Measurements from ENCODE around the gene VPS13D.

VPS13D gene

GRCh38 chr1:12458571-12458970 lies 228.7 kb downstream of the VPS13D start:
- Histone ChIP-seq H3K4me1 (ENCODE audit: insufficient read depth, low read length) (peaks cover 4% of the 10 kb centered on the region; the same call in 1 of the 2 replicates), H3K27ac (ENCODE audit: low read length) (no peak overlapping the region)

DNA sequence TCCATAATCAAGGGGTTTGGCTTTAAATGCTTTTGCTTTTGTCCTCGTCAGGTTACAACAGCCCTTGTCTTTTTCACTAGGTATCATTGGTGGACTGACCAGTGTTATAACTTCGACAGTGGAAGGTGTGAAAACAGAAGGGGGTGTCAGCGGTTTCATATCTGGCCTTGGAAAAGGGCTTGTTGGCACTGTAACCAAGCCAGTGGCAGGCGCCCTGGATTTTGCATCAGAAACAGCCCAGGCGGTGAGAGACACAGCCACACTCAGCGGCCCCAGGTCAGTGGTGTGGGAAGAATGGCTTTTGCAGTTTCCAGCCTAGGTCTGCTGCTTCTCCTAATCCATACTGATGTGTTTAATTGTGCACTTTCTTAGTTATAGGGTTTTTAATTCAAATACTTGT lies 230.3 kb downstream of the VPS13D start:
- Histone ChIP-seq H3K4me1 (ENCODE audit: insufficient read depth, low read length) (no peaks in the 10 kb centered on the region), H3K79me2 (ENCODE audit: insufficient read depth, low read length) (no peaks in the 10 kb centered on the region), H3K36me3 (ENCODE audit: insufficient read depth, low read length) (peaks cover 48% of the 10 kb centered on the region), H4K20me1 (ENCODE audit: insufficient read depth, low read length) (no peaks in the 10 kb centered on the region), H3K9me3 (ENCODE audit: insufficient read depth, low read length, severe bottlenecking) (no peaks in the 10 kb centered on the region), H3K27me3 (ENCODE audit: insufficient read depth, low read length, poor library complexity) (no peaks in the 10 kb centered on the region), H2AFZ (ENCODE audit: low read depth, low read length) (no peak overlapping the region), H3K4me3 (ENCODE audit: low read depth in 1 of 2, low read length in 2 of 2) (no peak overlapping the region), H3K9ac (ENCODE audit: low read depth, low read length) (no peak overlapping the region), H3K4me2 (ENCODE audit: insufficient read depth, low read length) (no peak overlapping the region), H3K27ac (ENCODE audit: low read length) (no peak overlapping the region)
- DNase-seq (no peak), ATAC-seq (ENCODE audit: insufficient read depth, low read depth) (no peak)
- TF ChIP-seq EZH2 (IDR thresholded peaks at IDR 0.05; ENCODE audit: borderline replicate concordance, low read depth, low read length, severe bottlenecking) = no peak
- no peak for TF ChIP-seq CTCF (IDR thresholded peaks at IDR 0.05; ENCODE audit: borderline replicate concordance, extremely low read depth, low read length, poor library complexity, severe bottlenecking)

More at GRCh38 chr1:12458571-12458970, 228.7 kb downstream of the VPS13D start:
- no peak overlapping the region for H3K4me3 ChIP-seq (ENCODE audit: low read depth in 1 of 2, low read length in 2 of 2)
- TF ChIP-seq EZH2 (IDR thresholded peaks at IDR 0.05; ENCODE audit: borderline replicate concordance, low read depth, low read length, severe bottlenecking) = no peak
- no peak for TF ChIP-seq CTCF (IDR thresholded peaks at IDR 0.05; ENCODE audit: borderline replicate concordance, extremely low read depth, low read length, poor library complexity, severe bottlenecking)
- no peak overlapping the region for H3K4me2 ChIP-seq (ENCODE audit: insufficient read depth, low read length)
- no peak for ATAC-seq (ENCODE audit: insufficient read depth, low read depth)
- H4K20me1 ChIP-seq (ENCODE audit: insufficient read depth, low read length) = no peaks in the 10 kb centered on the region
- no peaks in the 10 kb centered on the region for H3K79me2 ChIP-seq (ENCODE audit: insufficient read depth, low read length)
- DNase-seq = no peak
- H3K9ac ChIP-seq (ENCODE audit: low read depth, low read length) = no peak overlapping the region
- no peaks in the 10 kb centered on the region for H3K9me3 ChIP-seq (ENCODE audit: insufficient read depth, low read length, severe bottlenecking)
- peaks cover 41% of the 10 kb centered on the region for H3K36me3 ChIP-seq (ENCODE audit: insufficient read depth, low read length)
- H3K27me3 ChIP-seq (ENCODE audit: insufficient read depth, low read length, poor library complexity) = no peaks in the 10 kb centered on the region
- no peak overlapping the region for H2AFZ ChIP-seq (ENCODE audit: low read depth, low read length)

GRCh38 chr1:12460911-12461621 lies 231.2 kb downstream of the VPS13D start:
- no peaks in the 10 kb centered on the region for H3K4me1 ChIP-seq (ENCODE audit: insufficient read depth, low read length)
- H3K27me3 ChIP-seq (ENCODE audit: insufficient read depth, low read length, poor library complexity) = no peaks in the 10 kb centered on the region
- no peak overlapping the region for H2AFZ ChIP-seq (ENCODE audit: low read depth, low read length)
- H3K9ac ChIP-seq (ENCODE audit: low read depth, low read length) = no peak overlapping the region
- no peak overlapping the region for H3K27ac ChIP-seq (ENCODE audit: low read length)
- no peaks in the 10 kb centered on the region for H4K20me1 ChIP-seq (ENCODE audit: insufficient read depth, low read length)
- no peak overlapping the region for H3K4me3 ChIP-seq (ENCODE audit: low read depth in 1 of 2, low read length in 2 of 2)
- no peaks in the 10 kb centered on the region for H3K9me3 ChIP-seq (ENCODE audit: insufficient read depth, low read length, severe bottlenecking)
- no peak for TF ChIP-seq EZH2 (IDR thresholded peaks at IDR 0.05; ENCODE audit: borderline replicate concordance, low read depth, low read length, severe bottlenecking)
- no peak for TF ChIP-seq CTCF (IDR thresholded peaks at IDR 0.05; ENCODE audit: borderline replicate concordance, extremely low read depth, low read length, poor library complexity, severe bottlenecking)
- no peak for DNase-seq
- H3K4me2 ChIP-seq (ENCODE audit: insufficient read depth, low read length) = no peak overlapping the region
- no peak for ATAC-seq (ENCODE audit: insufficient read depth, low read depth)
- peaks cover 45% of the 10 kb centered on the region for H3K36me3 ChIP-seq (ENCODE audit: insufficient read depth, low read length)
- H3K79me2 ChIP-seq (ENCODE audit: insufficient read depth, low read length) = no peaks in the 10 kb centered on the region
